ENCODE results near the gene CTNS. TPM values are rescaled to one million over a fixed set of nuclear protein-coding genes. Genes with fewer than 3 reads are reported as not detected.

Gene CTNS
- total and polyA plus RNA-seq, 9 donors, result 10.1 to 23.3 (median 14.5) TPM

GRCh38 chr17:3641717-3642486 lies 5.3 kb downstream of the CTNS start:
- TF ChIP-seq EP300 (IDR thresholded peaks at IDR 0.05) (no peak), POLR2A (IDR thresholded peaks at IDR 0.05) (no peak), CTCF (IDR thresholded peaks at IDR 0.05) (no peak)
- peaks cover 13% of the 10 kb centered on the region for H3K4me1 ChIP-seq (ENCODE audit: insufficient read depth)
- no peak overlapping the region for H3K4me3 ChIP-seq
- WGBS, 3 donors, result 87 to 90% (median 89%) methylated on average over 19 of the region's 19 CpGs
- intact Hi-C loops (cut with DNase I), result no loop called here
- H3K27ac ChIP-seq, result no peak overlapping the region
- no peak for DNase-seq
- H3K27me3 ChIP-seq, result no peaks in the 10 kb centered on the region
- H3K36me3 ChIP-seq, result no peaks in the 10 kb centered on the region
- H3K9me3 ChIP-seq, result no peaks in the 10 kb centered on the region

GRCh38 chr17:3643889-3644349 lies 7.4 kb downstream of the CTNS start:
- H3K4me1 ChIP-seq (ENCODE audit: insufficient read depth), result peaks cover 10% of the 10 kb centered on the region
- DNase-seq, result no peak
- no peak overlapping the region for H3K4me3 ChIP-seq
- no peak for TF ChIP-seq CTCF (IDR thresholded peaks at IDR 0.05)
- no peak for TF ChIP-seq EP300 (IDR thresholded peaks at IDR 0.05)
- no peak for TF ChIP-seq POLR2A (IDR thresholded peaks at IDR 0.05)
- H3K36me3 ChIP-seq, result no peaks in the 10 kb centered on the region
- H3K27me3 ChIP-seq, result no peaks in the 10 kb centered on the region
- no peaks in the 10 kb centered on the region for H3K9me3 ChIP-seq
- WGBS, 3 donors, result 94% methylated on average over 4 of the region's 4 CpGs
- H3K27ac ChIP-seq, result no peak overlapping the region
- intact Hi-C loops (cut with DNase I), result no loop called here

- no peaks in the 10 kb centered on the region for H3K9me3 ChIP-seq
- no peaks in the 10 kb centered on the region for H3K27me3 ChIP-seq
- H3K4me3 ChIP-seq, result no peak overlapping the region
- no peak overlapping the region for H3K27ac ChIP-seq
- 87 to 92% (median 88%) methylated on average over 5 of the region's 5 CpGs for WGBS, 3 donors
- DNase-seq, result no peak
- H3K36me3 ChIP-seq, result no peaks in the 10 kb centered on the region
- no peak for TF ChIP-seq POLR2A (IDR thresholded peaks at IDR 0.05)
- no peak for TF ChIP-seq EP300 (IDR thresholded peaks at IDR 0.05)
- TF ChIP-seq CTCF (IDR thresholded peaks at IDR 0.05), result no peak
- intact Hi-C loops (cut with DNase I), result no loop called here
- H3K4me1 ChIP-seq (ENCODE audit: insufficient read depth), result peaks cover 8% of the 10 kb centered on the region
Measured at GRCh38 chr17:3645310-3645709, 8.8 kb downstream of the CTNS start.

- WGBS, 3 donors, result 84 to 86% (median 86%) methylated on average over 12 of the region's 12 CpGs
Measured at GRCh38 chr17:3647251-3647650, 10.7 kb downstream of the CTNS start.

More at GRCh38 chr17:3647251-3647650, 10.7 kb downstream of the CTNS start:
- H3K9me3 ChIP-seq, result no peaks in the 10 kb centered on the region
- DNase-seq, result no peak
- no peaks in the 10 kb centered on the region for H3K4me1 ChIP-seq (ENCODE audit: insufficient read depth)
- intact Hi-C loops (cut with DNase I), result no loop called here
- TF ChIP-seq CTCF (IDR thresholded peaks at IDR 0.05), result no peak
- no peak for TF ChIP-seq POLR2A (IDR thresholded peaks at IDR 0.05)
- no peak for TF ChIP-seq EP300 (IDR thresholded peaks at IDR 0.05)
- H3K36me3 ChIP-seq, result no peaks in the 10 kb centered on the region
- no peaks in the 10 kb centered on the region for H3K27me3 ChIP-seq
- H3K27ac ChIP-seq, result no peak overlapping the region
- no peak overlapping the region for H3K4me3 ChIP-seq
